NCI-H1417 (cell line): ENCODE results near the gene STPG1.

Experiments used
- DNase-seq, 3 experiments: peaks; one replicate each; lab custom pipeline; 2025; lab: John Stamatoyannopoulos, UW

Gene STPG1

GRCh38 chr1:24343412-24344089, 70.0 kb downstream of the STPG1 start:
- DNase-seq: no peak

GRCh38 chr1:24341260-24341659, 72.3 kb downstream of the STPG1 start:
- DNase-seq: peak in 1 of 3 experiments; percentile 59

GRCh38 chr1:24340770-24341169, 72.8 kb downstream of the STPG1 start:
- DNase-seq: no peak

GRCh38 chr1:24339996-24340395, 73.6 kb downstream of the STPG1 start:
- no peak for DNase-seq

- DNase-seq: no peak
Observed at GRCh38 chr1:24338447-24338846, 75.1 kb downstream of the STPG1 start.

- DNase-seq: no peak
Observed at GRCh38 chr1:24337455-24337854, 76.1 kb downstream of the STPG1 start.

GRCh38 chr1:24336075-24336474, 77.5 kb downstream of the STPG1 start:
- no peak for DNase-seq

- no peak for DNase-seq
Observed at GRCh38 chr1:24331961-24332673, 81.5 kb downstream of the STPG1 start.

GRCh38 chr1:24329797-24330543, 83.6 kb downstream of the STPG1 start:
- DNase-seq: no peak

GRCh38 chr1:24329331-24329730, 84.3 kb downstream of the STPG1 start:
- no peak for DNase-seq

GRCh38 chr1:24327891-24328290, 85.7 kb downstream of the STPG1 start:
- DNase-seq: no peak

GRCh38 chr1:24327486-24327885, 86.1 kb downstream of the STPG1 start:
- no peak for DNase-seq

GRCh38 chr1:24325587-24326449, 87.8 kb downstream of the STPG1 start:
- DNase-seq: no peak

- DNase-seq: no peak
Observed at GRCh38 chr1:24324903-24325302, 88.7 kb downstream of the STPG1 start.

GRCh38 chr1:24323281-24323680, 90.3 kb downstream of the STPG1 start:
- no peak for DNase-seq

- peak in 1 of 3 experiments; percentile 56 for DNase-seq
Observed at GRCh38 chr1:24322470-24323177, 91.0 kb downstream of the STPG1 start.

- DNase-seq: peak; percentile 69 to 82 (median 75)
Observed at GRCh38 chr1:24321697-24322469, 91.7 kb downstream of the STPG1 start.

- DNase-seq: peak in 1 of 3 experiments; percentile 42
Observed at GRCh38 chr1:24321126-24321525, 92.5 kb downstream of the STPG1 start.

- no peak for DNase-seq
Observed at GRCh38 chr1:24319962-24320361, 93.6 kb downstream of the STPG1 start.

GRCh38 chr1:24319312-24319863, 94.2 kb downstream of the STPG1 start, which contains the start of gene GRHL3:
Gene GRHL3, plus strand, starts transcription at chr1:24319357. Its CDS starts 195 bp downstream, at chr1:24319552.
- peak; percentile 83 to 95 (median 89) for DNase-seq
